Vagina (tissue), 2 donors: Measurements from ENCODE around the gene ACTR8.

Experiments
- CTCF ChIP-seq, 3 experiments: fragments of 450-650 bp in 2 of 3; fragments of 200-600 bp in 1 of 3; sonication (generic) in 1 of 3; IDR thresholded peaks; one replicate each; pipeline ENCODE4 v1.5.1; 2017 to 2019; ENCODE audit warnings: antibody characterized with exemption in 3 of 3, mild to moderate bottlenecking in 2 of 3, moderate library complexity in 2 of 3
- POLR2A ChIP-seq, 2 donors: fragments of 450-650 bp; IDR thresholded peaks; one replicate each; pipeline ENCODE4 v1.6.1; 2017; ENCODE audit warnings: antibody characterized with exemption in 2 of 2, mild to moderate bottlenecking in 2 of 2, moderate library complexity in 2 of 2

DNA sequence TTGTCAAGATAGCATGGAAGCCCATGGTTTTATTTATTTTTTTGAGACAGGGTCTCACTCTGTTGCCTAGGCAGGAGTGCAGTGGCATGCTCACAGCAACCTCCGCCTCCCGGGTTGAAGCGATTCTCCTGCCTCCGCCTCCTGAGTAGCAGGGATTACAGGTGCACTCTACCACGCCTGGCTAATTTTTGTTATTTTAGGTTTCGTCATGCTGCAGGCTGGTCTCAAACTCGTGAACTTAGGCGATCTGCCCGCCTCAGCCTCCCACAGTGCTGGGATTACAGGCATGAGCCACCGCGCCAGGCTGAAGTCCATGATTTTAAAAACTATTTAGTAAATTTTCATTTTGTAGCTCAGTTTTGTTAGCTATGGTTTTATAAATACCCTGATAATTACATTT is 2.7 kb upstream of the ACTR8 start:
- no peak for TF ChIP-seq CTCF (IDR thresholded peaks at IDR 0.05)
- no peak for TF ChIP-seq POLR2A (IDR thresholded peaks at IDR 0.05)
